ENCODE measurements around the gene SPAAR. TPM values are rescaled to one million over a fixed set of nuclear protein-coding genes. Genes with fewer than 3 reads are reported as not detected.
"Not testable (repeated sequence)": the region's sequence is repeated elsewhere in the genome, so short reads cannot be mapped to it uniquely, and the experiment has no call there.

SPAAR gene
- total RNA-seq, 1 donor from 2014 or later: 0.56 TPM

GRCh38 chr9:35892051-35892450, 17.2 kb upstream of the SPAAR start:
- H3K36me3 Mint-ChIP-seq (ENCODE audit: unreplicated experiment): no peaks in the 10 kb centered on the region
- no peak for DNase-seq (ENCODE audit: extremely low spot score, unreplicated experiment)
- no peak overlapping the region for H3K4me3 Mint-ChIP-seq (ENCODE audit: unreplicated experiment)
- H3K4me1 Mint-ChIP-seq (ENCODE audit: unreplicated experiment): no peaks in the 10 kb centered on the region
- no peak for TF ChIP-seq CTCF (IDR thresholded peaks at IDR 0.05)
- no peak overlapping the region for H3K27ac Mint-ChIP-seq (ENCODE audit: unreplicated experiment)
- peaks cover 43% of the 10 kb centered on the region for H3K27me3 Mint-ChIP-seq (ENCODE audit: unreplicated experiment)
- no peaks in the 10 kb centered on the region for H3K9me3 Mint-ChIP-seq (ENCODE audit: unreplicated experiment)

- H3K4me1 Mint-ChIP-seq (ENCODE audit: unreplicated experiment): no peaks in the 10 kb centered on the region
- H3K4me3 Mint-ChIP-seq (ENCODE audit: unreplicated experiment): no peak overlapping the region
- H3K36me3 Mint-ChIP-seq (ENCODE audit: unreplicated experiment): no peaks in the 10 kb centered on the region
- TF ChIP-seq CTCF (IDR thresholded peaks at IDR 0.05): no peak
- no peak overlapping the region for H3K27ac Mint-ChIP-seq (ENCODE audit: unreplicated experiment)
- H3K9me3 Mint-ChIP-seq (ENCODE audit: unreplicated experiment): no peaks in the 10 kb centered on the region
- H3K27me3 Mint-ChIP-seq (ENCODE audit: unreplicated experiment): peaks cover 43% of the 10 kb centered on the region
- DNase-seq (ENCODE audit: extremely low spot score, unreplicated experiment): no peak
Measured at GRCh38 chr9:35896570-35896969, 12.7 kb upstream of the SPAAR start.

GRCh38 chr9:35897376-35898099, 11.8 kb upstream of the SPAAR start:
- H3K4me3 Mint-ChIP-seq (ENCODE audit: unreplicated experiment); H3K4me1 Mint-ChIP-seq (ENCODE audit: unreplicated experiment); H3K27ac Mint-ChIP-seq (ENCODE audit: unreplicated experiment); DNase-seq (ENCODE audit: extremely low spot score, unreplicated experiment); H3K9me3 Mint-ChIP-seq (ENCODE audit: unreplicated experiment); H3K36me3 Mint-ChIP-seq (ENCODE audit: unreplicated experiment): not testable (repeated sequence)
- peaks cover 37% of the 10 kb centered on the region for H3K27me3 Mint-ChIP-seq (ENCODE audit: unreplicated experiment)

GRCh38 chr9:35898337-35898736, 11.0 kb upstream of the SPAAR start:
- Mint-ChIP-seq H3K36me3 (ENCODE audit: unreplicated experiment) (no peaks in the 10 kb centered on the region), H3K27me3 (ENCODE audit: unreplicated experiment) (peaks cover 33% of the 10 kb centered on the region), H3K4me3 (ENCODE audit: unreplicated experiment) (no peak overlapping the region), H3K27ac (ENCODE audit: unreplicated experiment) (no peak overlapping the region), H3K9me3 (ENCODE audit: unreplicated experiment) (no peaks in the 10 kb centered on the region), H3K4me1 (ENCODE audit: unreplicated experiment) (peaks cover 5% of the 10 kb centered on the region)
- no peak for DNase-seq (ENCODE audit: extremely low spot score, unreplicated experiment)
- no peak for TF ChIP-seq CTCF (IDR thresholded peaks at IDR 0.05)

- no peaks in the 10 kb centered on the region for H3K9me3 Mint-ChIP-seq (ENCODE audit: unreplicated experiment)
- no peak for DNase-seq (ENCODE audit: extremely low spot score, unreplicated experiment)
- TF ChIP-seq CTCF (IDR thresholded peaks at IDR 0.05): no peak
- H3K4me1 Mint-ChIP-seq (ENCODE audit: unreplicated experiment): peaks cover 10% of the 10 kb centered on the region
- peaks cover 28% of the 10 kb centered on the region for H3K27me3 Mint-ChIP-seq (ENCODE audit: unreplicated experiment)
- H3K36me3 Mint-ChIP-seq (ENCODE audit: unreplicated experiment): no peaks in the 10 kb centered on the region
- no peak overlapping the region for H3K4me3 Mint-ChIP-seq (ENCODE audit: unreplicated experiment)
- no peak overlapping the region for H3K27ac Mint-ChIP-seq (ENCODE audit: unreplicated experiment)
Measured at GRCh38 chr9:35899021-35899420, 10.3 kb upstream of the SPAAR start.

Data from osteocyte (in vitro differentiated cells).